Skeletal muscle satellite cell (primary cell): ENCODE data around the gene TMEM167B.

Source experiments
- H3K27me3 ChIP-seq: 2 replicates; pipeline ENCODE4 v1.7.0; 2013; ENCODE audit warnings: low read length; ENCODE audit not compliant: control insufficient read depth, insufficient read depth
- H3K36me3 ChIP-seq: 2 replicates; pipeline ENCODE4 v1.7.0; 2013; ENCODE audit warnings: mild to moderate bottlenecking, control low read depth, low read length; ENCODE audit not compliant: insufficient read depth
- H3K4me1 ChIP-seq: 2 replicates; pipeline ENCODE4 v1.7.0; 2013; ENCODE audit warnings: low read length; ENCODE audit not compliant: control insufficient read depth, insufficient read depth
- H3K4me2 ChIP-seq: 2 replicates; pipeline ENCODE4 v1.7.0; 2013; ENCODE audit warnings: mild to moderate bottlenecking, low read length
- H3K4me3 ChIP-seq: 2 replicates; pipeline ENCODE4 v1.7.0; 2013; ENCODE audit warnings: low read length
- H3K9ac ChIP-seq: 2 replicates; pipeline ENCODE4 v1.7.0; 2013; ENCODE audit warnings: mild to moderate bottlenecking, low read depth, low read length, moderate library complexity
- H3K9me3 ChIP-seq: replicated peaks from 2 replicates; pipeline ENCODE4 v1.7.0; 2013; ENCODE audit warnings: mild to moderate bottlenecking, control low read depth, low read length

The TMEM167B gene

GRCh38 chr1:109118089-109118488 is 27.5 kb downstream of the TMEM167B start:
- peaks cover 12% of the 10 kb centered on the region for H3K4me1 ChIP-seq
- H3K36me3 ChIP-seq = no peaks in the 10 kb centered on the region
- no peak overlapping the region for H3K9ac ChIP-seq

GRCh38 chr1:109120356-109120755 is 29.8 kb downstream of the TMEM167B start:
- Histone ChIP-seq H3K27me3 (peaks cover 21% of the 10 kb centered on the region), H3K9ac (no peak overlapping the region), H3K9me3 (no peaks in the 10 kb centered on the region), H3K4me2 (no peak overlapping the region), H3K4me1 (no peaks in the 10 kb centered on the region), H3K36me3 (no peaks in the 10 kb centered on the region), H3K4me3 (no peak overlapping the region)

More at GRCh38 chr1:109118089-109118488, 27.5 kb downstream of the TMEM167B start:
- Histone ChIP-seq H3K4me2 (no peak overlapping the region), H3K4me3 (no peak overlapping the region), H3K9me3 (no peaks in the 10 kb centered on the region), H3K27me3 (peaks cover 40% of the 10 kb centered on the region)

- H3K36me3 ChIP-seq = no peaks in the 10 kb centered on the region
- H3K27me3 ChIP-seq = no peaks in the 10 kb centered on the region
- no peaks in the 10 kb centered on the region for H3K9me3 ChIP-seq
- H3K4me3 ChIP-seq = no peak overlapping the region
- no peaks in the 10 kb centered on the region for H3K4me1 ChIP-seq
- H3K9ac ChIP-seq = no peak overlapping the region
- H3K4me2 ChIP-seq = no peak overlapping the region
Observed at GRCh38 chr1:109131059-109131458, 40.5 kb downstream of the TMEM167B start.

- H3K4me1 ChIP-seq = no peaks in the 10 kb centered on the region
- no peaks in the 10 kb centered on the region for H3K9me3 ChIP-seq
- no peaks in the 10 kb centered on the region for H3K27me3 ChIP-seq
- no peak overlapping the region for H3K9ac ChIP-seq
- no peak overlapping the region for H3K4me3 ChIP-seq
- no peak overlapping the region for H3K4me2 ChIP-seq
- no peaks in the 10 kb centered on the region for H3K36me3 ChIP-seq
Observed at GRCh38 chr1:109131800-109132199, 41.2 kb downstream of the TMEM167B start.

- no peak overlapping the region for H3K4me2 ChIP-seq
- H3K9me3 ChIP-seq = no peaks in the 10 kb centered on the region
- H3K27me3 ChIP-seq = no peaks in the 10 kb centered on the region
- H3K36me3 ChIP-seq = no peaks in the 10 kb centered on the region
- no peak overlapping the region for H3K4me3 ChIP-seq
- no peaks in the 10 kb centered on the region for H3K4me1 ChIP-seq
- H3K9ac ChIP-seq = no peak overlapping the region
Observed at GRCh38 chr1:109133002-109133706, 42.6 kb downstream of the TMEM167B start.

GRCh38 chr1:109133815-109134214 is 43.3 kb downstream of the TMEM167B start:
- H3K4me3 ChIP-seq = no peak overlapping the region
- H3K4me2 ChIP-seq = no peak overlapping the region
- no peaks in the 10 kb centered on the region for H3K27me3 ChIP-seq
- no peaks in the 10 kb centered on the region for H3K36me3 ChIP-seq
- H3K4me1 ChIP-seq = no peaks in the 10 kb centered on the region
- H3K9me3 ChIP-seq = no peaks in the 10 kb centered on the region
- H3K9ac ChIP-seq = no peak overlapping the region

- H3K4me2 ChIP-seq = no peak overlapping the region
- H3K27me3 ChIP-seq = no peaks in the 10 kb centered on the region
- H3K4me3 ChIP-seq = no peak overlapping the region
- no peaks in the 10 kb centered on the region for H3K36me3 ChIP-seq
- H3K4me1 ChIP-seq = no peaks in the 10 kb centered on the region
- H3K9ac ChIP-seq = no peak overlapping the region
- H3K9me3 ChIP-seq = no peaks in the 10 kb centered on the region
Observed at GRCh38 chr1:109134423-109134822, 43.9 kb downstream of the TMEM167B start.

- Histone ChIP-seq H3K36me3 (no peaks in the 10 kb centered on the region), H3K4me3 (no peak overlapping the region), H3K27me3 (no peaks in the 10 kb centered on the region), H3K4me1 (no peaks in the 10 kb centered on the region), H3K4me2 (no peak overlapping the region), H3K9ac (no peak overlapping the region), H3K9me3 (no peaks in the 10 kb centered on the region)
Observed at GRCh38 chr1:109135940-109136339, 45.4 kb downstream of the TMEM167B start.

- no peak overlapping the region for H3K4me3 ChIP-seq
- H3K4me2 ChIP-seq = no peak overlapping the region
- H3K27me3 ChIP-seq = no peaks in the 10 kb centered on the region
- H3K36me3 ChIP-seq = no peaks in the 10 kb centered on the region
- H3K9ac ChIP-seq = no peak overlapping the region
- H3K4me1 ChIP-seq = no peaks in the 10 kb centered on the region
- H3K9me3 ChIP-seq = no peaks in the 10 kb centered on the region
Observed at GRCh38 chr1:109136766-109137165, 46.2 kb downstream of the TMEM167B start.

- no peaks in the 10 kb centered on the region for H3K9me3 ChIP-seq
- no peak overlapping the region for H3K4me3 ChIP-seq
- no peaks in the 10 kb centered on the region for H3K4me1 ChIP-seq
- no peak overlapping the region for H3K9ac ChIP-seq
- no peaks in the 10 kb centered on the region for H3K27me3 ChIP-seq
- no peaks in the 10 kb centered on the region for H3K36me3 ChIP-seq
- no peak overlapping the region for H3K4me2 ChIP-seq
Observed at GRCh38 chr1:109137958-109138357, 47.4 kb downstream of the TMEM167B start.

GRCh38 chr1:109138358-109138757 is 47.8 kb downstream of the TMEM167B start:
- no peaks in the 10 kb centered on the region for H3K36me3 ChIP-seq
- H3K4me2 ChIP-seq = no peak overlapping the region
- no peak overlapping the region for H3K9ac ChIP-seq
- no peaks in the 10 kb centered on the region for H3K27me3 ChIP-seq
- H3K9me3 ChIP-seq = no peaks in the 10 kb centered on the region
- no peaks in the 10 kb centered on the region for H3K4me1 ChIP-seq
- no peak overlapping the region for H3K4me3 ChIP-seq

GRCh38 chr1:109140392-109140791 is 49.8 kb downstream of the TMEM167B start:
- Histone ChIP-seq H3K4me1 (no peaks in the 10 kb centered on the region), H3K36me3 (no peaks in the 10 kb centered on the region), H3K27me3 (no peaks in the 10 kb centered on the region), H3K9ac (no peak overlapping the region), H3K4me3 (no peak overlapping the region), H3K4me2 (no peak overlapping the region), H3K9me3 (no peaks in the 10 kb centered on the region)
